HG03066 (cell line): ENCODE data around the gene VPS13C.
"Not testable (repeated sequence)": the region's sequence is repeated elsewhere in the genome, so short reads cannot be mapped to it uniquely, and the experiment has no call there.

Source experiments
- ATAC-seq: cut with Tn5 transposase; IDR thresholded peaks from one replicate; pipeline ENCODE4 v1.9.1; 2021; ENCODE audit warnings: low read depth; ENCODE audit not compliant: unreplicated experiment

Gene VPS13C

DNA sequence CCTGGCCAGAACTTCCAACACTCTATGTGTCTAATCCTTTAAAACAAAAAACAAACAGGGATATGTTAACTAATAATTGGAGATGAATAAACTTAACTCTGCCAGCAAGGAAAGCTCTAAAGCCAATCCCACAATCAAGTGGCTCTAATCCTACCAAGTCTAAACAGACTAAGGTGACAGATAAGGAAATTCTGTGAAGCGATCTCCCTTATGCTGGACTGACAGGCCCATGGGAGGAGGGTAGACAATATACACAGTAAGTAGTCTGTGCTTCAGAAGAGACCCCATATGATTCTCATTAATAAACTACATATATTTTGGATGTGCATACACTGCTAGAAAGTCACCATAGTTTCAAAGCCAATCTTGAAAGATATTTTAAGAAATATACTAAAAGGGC, 10.1 kb downstream of the VPS13C start:
- no peak for ATAC-seq

DNA sequence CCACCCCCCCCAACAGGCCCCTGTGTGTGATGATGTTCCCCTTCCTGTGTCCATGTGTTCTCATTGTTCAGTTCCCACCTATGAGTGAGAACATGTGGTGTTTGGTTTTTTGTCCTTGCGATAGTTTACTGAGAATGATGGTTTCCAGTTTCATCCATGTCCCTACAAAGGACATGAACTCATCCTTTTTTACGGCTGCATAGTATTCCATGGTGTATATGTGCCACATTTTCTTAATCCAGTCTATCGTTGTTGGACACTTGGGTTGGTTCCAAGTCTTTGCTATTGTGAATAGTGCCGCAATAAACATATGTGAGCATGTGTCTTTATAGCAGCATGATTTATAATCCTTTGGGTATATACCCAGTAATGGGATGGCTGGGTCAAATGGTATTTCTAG, 12.0 kb downstream of the VPS13C start:
- not testable (repeated sequence) for ATAC-seq

DNA sequence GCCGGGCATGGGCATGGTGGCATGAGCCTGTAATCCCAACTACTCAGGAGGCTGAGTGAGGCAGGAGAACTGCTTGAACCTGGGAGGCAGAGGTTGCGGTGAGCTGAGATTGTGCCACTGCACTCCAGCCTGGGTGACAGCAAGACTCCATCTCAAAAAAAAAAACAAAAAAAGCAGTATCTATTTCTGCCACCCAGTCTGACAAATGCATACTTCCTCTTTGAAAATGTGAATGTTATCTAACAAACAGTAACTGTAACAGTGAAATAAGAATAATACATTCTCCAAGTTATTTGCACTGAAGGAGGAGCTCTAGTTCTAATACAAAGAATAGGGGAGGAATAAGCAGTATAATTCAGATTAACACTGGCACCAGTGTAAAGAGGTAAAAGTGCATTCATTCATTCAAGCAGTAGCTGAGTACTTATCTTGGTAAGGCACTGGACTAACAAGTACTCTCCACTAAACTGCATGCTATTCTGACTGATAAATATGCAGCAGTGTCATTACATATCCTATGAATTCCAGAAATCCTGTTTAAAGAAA, 12.9 kb downstream of the VPS13C start:
- no peak for ATAC-seq

DNA sequence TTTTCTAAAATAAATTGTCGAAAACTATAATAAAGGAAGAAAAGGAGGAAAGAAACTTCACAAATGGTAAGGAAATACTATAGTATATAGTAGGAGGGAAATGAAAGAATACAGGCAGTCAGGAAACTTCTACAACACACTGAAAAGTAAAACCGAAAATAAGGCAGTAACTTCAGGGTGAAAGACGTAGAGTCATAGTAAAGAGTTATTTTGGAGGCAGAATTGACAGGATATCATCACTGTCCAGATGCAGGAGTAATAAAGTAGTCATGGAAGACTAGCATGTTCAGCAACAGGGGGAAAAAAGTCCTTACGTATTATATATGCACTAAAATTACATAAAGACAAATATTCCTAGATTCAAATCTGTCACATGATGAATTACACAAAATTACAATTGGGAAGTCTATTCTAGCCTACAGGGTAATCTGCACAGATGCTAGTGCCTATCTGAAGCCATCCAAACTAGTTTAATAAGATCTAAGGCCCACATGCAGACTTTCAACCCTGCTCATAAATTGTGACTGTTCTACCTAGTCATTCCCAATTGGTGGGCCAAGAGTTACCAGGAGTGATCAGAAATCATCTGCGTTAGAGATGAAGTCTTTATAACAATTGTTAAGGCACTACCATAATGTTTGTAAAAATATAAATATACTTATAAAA, 14.0 kb downstream of the VPS13C start:
- peak; percentile 73 for ATAC-seq

DNA sequence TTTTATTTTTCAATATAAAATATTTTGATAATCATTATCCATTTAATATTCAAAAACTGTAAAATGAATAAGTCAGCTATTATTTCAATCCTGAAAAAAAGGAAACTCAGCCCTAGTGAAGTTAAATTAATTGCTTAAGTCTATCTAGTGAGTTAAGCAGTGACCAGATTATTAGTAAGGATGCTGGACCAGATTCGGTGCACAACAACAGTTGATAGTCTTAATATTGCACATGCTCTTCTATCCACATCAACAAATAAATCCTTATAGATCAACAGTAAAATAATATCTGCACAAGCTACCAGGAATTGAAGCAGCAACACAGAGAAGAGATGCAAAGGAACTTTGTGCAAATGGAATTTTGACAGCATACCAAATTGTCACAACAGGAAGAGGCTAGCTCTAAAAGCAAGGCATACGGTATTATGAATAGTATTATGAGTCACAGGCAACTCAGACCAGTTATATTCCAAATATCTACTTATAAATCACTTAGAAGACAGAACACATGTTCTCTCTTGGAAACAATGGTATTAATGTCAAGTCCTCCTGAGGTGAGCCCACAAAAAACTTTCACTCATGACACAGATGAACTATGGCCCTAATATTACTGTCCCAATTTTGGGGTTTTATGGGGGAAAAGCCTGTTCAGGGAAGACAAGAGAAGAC, 24.9 kb downstream of the VPS13C start:
- no peak for ATAC-seq

DNA sequence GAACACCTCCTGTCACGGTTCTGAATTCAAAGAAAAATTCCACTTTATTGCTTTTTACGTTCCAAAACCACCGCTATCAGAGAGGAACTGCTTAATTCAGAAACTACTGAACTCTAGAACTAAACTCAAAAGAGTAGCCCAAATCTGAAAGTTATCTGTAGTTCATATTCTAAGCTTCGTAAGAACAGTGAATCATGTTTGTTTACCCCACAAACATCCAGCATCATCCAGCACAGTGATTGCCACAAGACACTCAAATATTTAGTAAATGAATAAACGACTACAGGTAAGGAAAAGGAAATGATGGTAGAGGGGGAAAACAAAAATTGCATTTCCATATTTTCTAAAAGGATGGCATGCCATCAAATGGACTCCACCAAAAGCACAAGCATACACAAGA, 32.3 kb downstream of the VPS13C start:
- no peak for ATAC-seq

DNA sequence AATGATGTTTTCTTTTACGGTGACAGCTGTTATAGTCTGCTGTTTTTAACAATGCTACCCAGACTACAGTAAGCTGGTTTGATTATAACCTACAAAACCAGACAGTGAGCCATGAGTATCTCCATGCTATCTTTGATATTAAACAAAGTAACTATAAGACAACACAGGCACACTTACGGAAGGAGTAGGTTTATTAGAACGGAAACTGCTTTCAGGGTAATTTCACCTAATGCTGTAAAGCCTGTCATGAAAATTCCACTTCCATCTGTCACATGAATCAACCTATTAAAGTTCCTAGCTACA, 33.0 kb downstream of the VPS13C start:
- ATAC-seq, result no peak

DNA sequence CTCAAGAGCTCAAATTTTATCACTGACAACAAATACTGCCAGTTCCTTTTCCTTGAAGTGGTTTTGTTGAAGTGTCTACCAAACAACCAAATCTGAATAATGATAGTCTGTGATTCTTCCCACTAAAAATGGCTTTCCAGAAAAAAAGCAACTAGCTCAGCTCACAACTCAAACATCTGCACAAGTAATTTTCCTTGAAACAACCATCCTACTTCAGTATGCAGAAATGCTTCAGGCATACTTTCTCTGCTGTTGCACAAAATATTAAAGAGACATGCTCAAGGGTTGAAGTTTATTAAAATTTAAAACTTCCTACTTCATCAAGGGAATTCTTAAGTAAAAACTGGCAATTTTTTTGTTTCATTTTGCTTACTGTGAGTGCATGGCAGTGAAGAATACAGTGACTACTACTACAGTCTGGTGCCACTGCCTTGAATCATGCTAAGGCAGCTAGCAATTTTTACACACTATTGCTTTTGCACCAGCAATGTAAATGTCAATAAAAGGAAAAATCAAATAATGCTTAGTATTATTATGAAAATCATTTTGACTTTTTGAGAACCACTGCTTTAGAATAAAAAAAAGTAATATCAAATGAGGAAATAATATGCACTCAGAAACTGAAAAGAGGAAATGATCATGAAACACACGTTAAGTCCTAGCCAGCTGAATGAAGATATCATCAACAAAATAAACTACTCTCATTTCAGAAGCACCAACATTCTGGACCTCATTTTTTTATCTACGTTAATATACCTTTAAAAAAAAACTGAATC, 33.6 kb downstream of the VPS13C start:
- ATAC-seq, result no peak

DNA sequence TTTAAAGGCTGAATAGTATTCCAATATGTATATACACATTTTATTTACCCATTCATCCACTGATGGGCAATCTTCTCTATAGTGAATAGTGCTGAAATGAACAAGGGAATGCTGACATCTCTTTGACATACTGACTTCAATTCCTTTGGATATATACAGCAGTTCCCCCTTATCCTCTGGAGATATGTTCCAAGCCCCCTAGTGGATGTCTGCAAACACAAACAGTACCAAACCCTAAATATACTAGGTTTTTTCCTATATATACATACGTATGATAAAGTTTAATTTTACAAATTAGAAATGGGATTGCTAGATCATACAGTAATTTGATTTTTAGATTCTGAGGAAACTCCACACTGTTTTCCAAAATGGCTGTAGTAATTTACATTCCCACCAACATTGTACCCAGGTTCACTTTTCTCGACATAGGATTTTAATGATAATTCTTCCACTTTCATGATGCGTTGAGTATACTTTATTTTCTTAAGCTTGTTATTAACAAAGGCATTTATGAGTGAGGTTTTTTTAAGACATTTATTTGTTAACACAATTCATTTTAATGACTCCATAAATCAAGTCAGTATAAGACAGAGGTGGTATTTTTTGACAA, 38.2 kb downstream of the VPS13C start:
- no peak for ATAC-seq

DNA sequence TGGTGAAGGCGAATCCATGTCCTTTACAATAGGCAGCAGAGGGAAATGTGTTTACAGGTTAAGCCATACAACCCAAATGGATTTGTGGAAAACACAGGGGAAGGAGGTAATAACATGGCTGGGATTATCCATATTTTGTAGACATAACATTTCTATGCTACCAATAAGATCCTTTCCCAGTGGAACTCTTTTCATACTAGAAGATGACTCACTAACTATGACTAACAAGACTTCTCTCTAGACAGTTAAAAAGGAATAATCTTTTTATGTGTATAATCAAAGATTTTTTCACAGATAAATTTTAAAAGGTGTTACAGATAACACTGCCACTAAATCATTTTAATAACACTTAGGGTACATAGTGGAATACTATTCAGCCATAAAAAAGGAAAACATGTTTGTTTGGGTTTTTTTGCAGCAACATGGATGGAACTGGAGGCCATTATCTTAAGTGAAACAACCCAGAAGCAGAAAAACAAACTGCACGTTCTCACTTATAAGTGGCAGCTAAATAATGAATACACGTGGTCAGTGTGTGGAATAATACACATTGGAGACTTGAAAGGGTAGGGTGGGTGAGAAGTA, 39.6 kb downstream of the VPS13C start:
- ATAC-seq, result no peak

DNA sequence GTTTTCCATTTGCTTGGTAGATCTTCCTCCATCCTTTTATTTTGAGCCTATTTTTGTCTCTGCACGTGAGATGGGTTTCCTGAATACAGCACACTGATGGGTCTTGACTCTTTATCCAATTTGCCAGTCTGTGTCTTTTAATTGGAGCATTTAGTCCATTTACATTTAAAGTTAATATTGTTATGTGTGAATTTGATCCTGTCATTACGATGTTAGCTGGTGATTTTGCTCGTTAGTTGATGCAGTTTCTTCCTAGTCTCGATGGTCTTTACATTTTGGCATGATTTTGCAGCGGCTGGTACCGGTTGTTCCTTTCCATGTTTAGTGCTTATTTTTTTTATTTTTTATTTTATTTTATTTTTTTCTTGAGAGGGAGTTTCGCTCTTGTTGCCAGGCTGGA, 54.9 kb downstream of the VPS13C start:
- not testable (repeated sequence) for ATAC-seq

DNA sequence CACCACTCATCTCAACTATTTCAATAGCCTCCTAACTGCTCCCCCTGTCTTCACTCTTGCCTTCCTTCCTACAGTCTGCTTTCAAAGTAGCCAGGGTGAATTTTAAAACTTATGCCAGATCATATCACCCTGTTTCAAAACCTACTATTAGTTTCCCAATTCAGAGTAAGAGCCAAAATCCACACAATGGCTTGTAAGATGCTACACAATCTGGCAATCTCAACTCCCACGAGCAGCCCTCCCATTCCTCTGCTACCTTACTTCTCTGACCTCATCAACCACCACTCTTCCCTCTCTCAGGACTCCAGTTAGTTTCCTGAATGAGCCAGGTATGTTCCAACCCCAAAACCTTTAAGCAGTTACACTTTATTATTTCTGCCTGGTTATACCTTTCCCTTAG, 62.5 kb downstream of the VPS13C start:
- no peak for ATAC-seq

DNA sequence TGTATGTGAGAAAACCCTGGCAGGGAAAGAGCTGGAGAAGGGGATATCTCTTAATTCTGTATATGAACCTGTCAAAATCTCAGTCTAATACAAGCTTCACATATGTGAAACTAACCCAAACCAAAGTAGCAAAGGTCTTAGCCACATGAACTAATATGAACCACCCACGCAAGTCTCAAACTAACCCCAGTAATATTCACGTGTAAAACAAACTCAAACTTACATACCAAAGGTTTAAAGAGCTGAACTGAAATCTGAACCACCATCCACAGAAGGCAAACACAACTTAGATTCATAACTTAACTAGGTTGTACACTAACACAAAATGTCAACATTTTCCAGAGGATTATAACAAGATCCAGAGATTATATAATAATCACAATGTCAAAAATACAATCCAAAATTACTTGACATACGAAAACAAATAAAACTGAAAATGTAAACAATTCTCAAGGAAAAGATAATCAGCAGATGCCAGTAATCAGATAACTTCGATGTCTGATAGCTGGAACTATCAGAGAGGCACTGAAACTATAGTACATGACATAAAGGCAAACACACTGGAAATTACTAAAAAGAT, 64.1 kb downstream of the VPS13C start:
- no peak for ATAC-seq

DNA sequence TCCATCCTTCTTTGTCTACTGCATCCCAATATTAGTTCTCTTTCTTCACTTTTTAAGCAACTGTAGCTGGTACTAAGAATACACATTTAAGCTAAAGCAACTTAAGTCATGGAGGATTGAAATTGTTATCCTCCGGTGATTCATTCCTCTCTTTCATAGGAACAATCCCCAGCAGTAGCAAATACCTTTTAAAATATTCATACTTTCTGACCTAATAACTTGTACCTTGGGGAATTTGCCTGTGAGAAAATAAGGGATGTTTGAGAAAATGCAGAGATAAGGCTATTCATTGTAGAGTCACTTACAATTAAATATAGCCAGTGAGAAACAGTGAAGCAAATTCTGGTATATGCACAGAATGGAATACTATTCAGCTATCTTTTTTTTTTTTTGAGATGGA, 66.0 kb downstream of the VPS13C start:
- no peak for ATAC-seq

DNA sequence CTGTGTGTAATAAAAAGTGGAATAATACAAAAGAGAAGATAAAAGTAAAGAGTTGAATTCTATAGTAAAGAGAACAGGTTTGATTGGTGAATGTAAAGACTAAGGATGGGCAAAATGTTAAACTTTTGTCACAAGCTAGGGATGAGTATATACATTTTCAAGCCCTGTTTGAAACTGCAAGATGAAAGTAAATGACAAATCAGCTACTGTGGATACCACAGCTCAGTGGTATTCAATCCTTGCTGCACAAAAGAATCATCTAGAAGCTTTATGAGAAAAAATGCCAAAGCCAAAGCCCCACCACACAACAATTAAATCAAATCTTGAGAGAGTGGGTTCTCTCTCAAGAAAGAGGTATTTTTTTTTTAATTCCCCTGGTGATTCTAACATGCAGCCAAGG, 67.7 kb downstream of the VPS13C start:
- ATAC-seq, result no peak

DNA sequence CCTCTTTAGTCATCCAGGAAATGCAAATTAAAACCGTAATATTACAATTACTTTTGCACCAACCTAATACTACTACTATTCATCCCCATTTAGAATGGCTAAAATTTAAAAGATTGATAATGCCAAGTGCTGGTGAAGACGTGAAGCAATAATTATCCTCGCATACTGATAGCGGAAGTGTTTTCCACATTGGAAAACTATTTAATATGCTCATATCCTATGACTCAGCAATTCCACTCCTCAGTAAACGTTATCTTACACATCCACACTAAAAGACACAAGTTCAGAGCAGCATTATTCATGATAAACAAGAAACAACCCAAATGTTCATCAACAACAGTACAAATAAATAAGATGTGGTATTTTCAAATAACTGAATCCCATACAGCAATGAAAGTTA, 70.6 kb downstream of the VPS13C start:
- ATAC-seq, result no peak

DNA sequence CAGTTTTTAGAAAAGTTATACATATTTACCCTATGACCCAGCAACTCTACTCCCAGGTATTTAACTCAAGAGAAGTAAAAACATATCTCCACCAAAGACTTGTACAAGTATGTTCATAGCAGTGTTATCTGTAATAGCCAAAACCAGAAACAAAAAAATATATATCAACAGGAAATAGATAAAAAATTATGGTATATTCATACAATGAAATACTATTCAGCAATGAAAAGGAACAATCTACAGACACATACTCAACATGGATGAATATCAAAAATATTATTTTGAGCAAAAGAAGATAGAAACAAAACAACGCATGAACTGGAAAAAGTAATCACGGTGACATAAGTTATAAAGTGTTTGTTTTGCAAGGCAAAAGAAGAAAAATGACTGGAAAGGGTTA, 72.4 kb downstream of the VPS13C start:
- ATAC-seq, result no peak

DNA sequence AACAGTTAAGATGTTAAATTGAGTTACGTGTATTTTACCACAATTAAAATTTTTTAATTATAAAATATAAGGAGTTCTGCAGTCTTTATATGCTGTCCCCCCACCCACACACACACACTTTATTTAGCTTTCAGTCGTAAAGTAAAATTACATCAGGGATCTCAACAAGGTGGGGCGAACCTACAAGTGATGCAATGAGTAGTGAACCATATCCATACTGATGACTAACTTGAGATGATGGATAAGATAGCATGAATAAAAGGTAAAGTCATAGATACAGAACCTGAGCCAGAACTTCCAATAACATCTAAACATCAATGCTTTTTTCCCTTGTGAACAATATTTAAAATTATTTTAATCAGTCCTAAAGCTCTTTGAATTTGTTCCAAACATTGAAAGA, 77.2 kb downstream of the VPS13C start:
- no peak for ATAC-seq

DNA sequence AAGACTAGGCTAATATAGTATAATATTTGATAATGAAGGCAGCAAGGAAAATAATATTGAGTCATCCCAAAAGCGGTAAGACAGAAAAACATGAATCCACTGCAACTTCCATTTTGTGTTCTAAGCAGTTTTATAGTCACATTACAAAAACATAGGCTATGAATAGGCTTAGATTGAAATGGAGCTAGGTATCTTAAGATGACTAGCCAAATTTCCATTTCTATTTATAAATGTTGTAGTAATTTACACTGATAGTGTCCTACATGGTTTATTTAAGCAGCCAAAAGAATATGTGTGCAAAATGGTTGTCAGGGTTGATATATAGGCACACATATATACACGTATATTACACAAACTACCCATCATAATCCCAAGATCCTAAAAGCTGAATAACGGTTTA, 82.0 kb downstream of the VPS13C start:
- ATAC-seq, result no peak

DNA sequence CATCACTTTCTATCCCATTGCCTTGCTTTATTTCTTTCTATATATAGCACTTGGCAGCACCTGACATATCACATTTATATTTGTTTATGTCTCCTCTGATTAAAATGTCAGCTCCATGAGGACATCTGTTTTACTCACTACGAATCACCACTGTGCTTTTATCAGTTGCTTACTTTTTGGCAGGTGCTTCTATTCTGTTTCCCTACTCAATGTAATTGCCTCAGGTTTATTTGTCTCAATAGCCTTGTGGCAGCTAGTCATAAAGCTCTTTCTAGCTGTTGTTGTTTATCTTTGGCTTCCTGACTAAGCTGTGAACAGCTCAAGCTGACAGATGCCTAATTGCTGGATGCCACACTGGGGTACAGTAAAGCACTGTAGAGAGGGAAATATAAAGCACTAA, 85.5 kb downstream of the VPS13C start:
- no peak for ATAC-seq

DNA sequence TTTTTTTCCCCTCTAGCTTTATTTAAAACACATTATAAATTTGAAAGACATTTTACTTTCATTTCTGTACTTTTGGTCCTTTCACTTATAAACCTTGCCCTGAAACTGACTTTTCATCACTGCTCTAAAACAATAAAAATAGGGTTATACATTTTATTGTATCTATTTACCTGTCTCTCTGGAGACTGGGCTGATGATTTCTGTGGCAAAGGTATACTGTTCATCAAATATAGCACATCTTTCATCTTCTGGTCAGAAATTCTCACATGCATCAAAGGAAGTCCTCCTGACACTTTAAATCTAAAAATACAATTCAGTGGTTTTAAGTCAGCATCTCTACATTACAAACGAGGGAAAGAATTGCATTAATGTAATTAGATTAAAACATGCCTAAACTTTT, 86.1 kb downstream of the VPS13C start:
- ATAC-seq, result no peak
